Uterus (tissue), 4 donors: Measurements from ENCODE around the gene ZNF609. TPM values are rescaled to one million over a fixed set of nuclear protein-coding genes. Genes with fewer than 3 reads are reported as not detected.
A peak's percentile ranks its signal among the peaks of the same experiment; 100 is the strongest.

ENCODE experiments used
- DNase-seq, 2 donors: peaks; one replicate each; pipeline ENCODE4 v3.0.0-alpha.2; 2019 to 2020
- H3K27ac ChIP-seq, 2 donors: fragments of 200-600 bp; sonication (generic); 1 replicate in 1 of 2; 2 replicates in 1 of 2; pipeline ENCODE4 v1.5.1; 2016 to 2018
- H3K27me3 ChIP-seq, 2 donors: fragments of 200-600 bp; sonication (generic); one replicate each; pipeline ENCODE4 v1.5.1; 2018 to 2019; ENCODE audit warnings: control low read depth in 1 of 2
- H3K36me3 ChIP-seq, 2 donors: fragments of 200-600 bp; sonication (generic); one replicate each; pipeline ENCODE4 v1.5.1; 2019; ENCODE audit warnings: control low read depth in 1 of 2
- H3K4me1 ChIP-seq, 2 donors: fragments of 200-600 bp; sonication (generic); one replicate each; pipeline ENCODE4 v1.5.1; 2018 to 2019; ENCODE audit warnings: control low read depth in 1 of 2
- H3K4me3 ChIP-seq, 2 donors: fragments of 200-600 bp; sonication (generic); 1 replicate in 1 of 2; 2 replicates in 1 of 2; pipeline ENCODE4 v1.5.1; 2018 to 2019; ENCODE audit warnings: mild to moderate bottlenecking in 1 of 2
- H3K9me3 ChIP-seq, 2 donors: fragments of 200-600 bp; sonication (generic); one replicate each; pipeline ENCODE4 v1.5.1; 2019; ENCODE audit warnings: control low read depth in 1 of 2
- CTCF ChIP-seq, 4 experiments: fragments of 200-600 bp in 2 of 4; fragments of 450-650 bp in 2 of 4; sonication (generic) in 2 of 4; IDR thresholded peaks; one replicate each; pipeline ENCODE4 v1.5.1; 2016 to 2019; ENCODE audit warnings: antibody characterized with exemption in 4 of 4, mild to moderate bottlenecking in 2 of 4, moderate library complexity in 1 of 4
- POLR2A ChIP-seq, 2 donors: fragments of 450-650 bp; IDR thresholded peaks; one replicate each; pipeline ENCODE4 v1.6.1; 2016; ENCODE audit warnings: antibody characterized with exemption in 2 of 2, mild to moderate bottlenecking in 1 of 2, moderate library complexity in 1 of 2
- intact Hi-C: fragments of 100-400 bp; cut with DNase I; formaldehyde crosslinking; loops from one replicate; pipeline ENCODE4 v1.15.1; 2023; ENCODE audit warnings: low total_unique reads
- total RNA-seq, 4 donors: library from RNA; depleted of rRNA in 3 of 4; stranded (reverse); fragments of >200 nt in 3 of 4; gene quantifications; one replicate each; pipeline versions ENCODE4 v1.1.0 to v1.2.4, GENCODE V29; 2014 to 2023
- donor health status: DM: yes; HTN: yes; CAD: no.

The ZNF609 gene
- total RNA-seq, 4 donors from 2014 or later, result 12.4 to 59.6 (median 26.1) TPM

GRCh38 chr15:64426845-64427465 is 33.4 kb upstream of the ZNF609 start:
- Histone ChIP-seq H3K36me3 (peaks cover 0 to 2% of the 10 kb centered on the region in 2 donors), H3K4me3 (no peak overlapping the region), H3K4me1 (peaks cover 0 to 5% of the 10 kb centered on the region in 2 donors), H3K9me3 (no peaks in the 10 kb centered on the region), H3K27ac (peak overlapping the region; percentile 29 to 49), H3K27me3 (no peaks in the 10 kb centered on the region)
- no peak for DNase-seq
- intact Hi-C loops, result loop anchor here (5.0 kb wide), 1 partner anchor 255 kb away; no protein-coding TSS in a partner anchor
- TF ChIP-seq POLR2A (IDR thresholded peaks at IDR 0.05) (no peak), CTCF (IDR thresholded peaks at IDR 0.05) (peak; percentile 38 to 55 (median 46))

GRCh38 chr15:64429448-64429847 is 30.9 kb upstream of the ZNF609 start:
- Histone ChIP-seq H3K4me1 (peaks cover 0 to 5% of the 10 kb centered on the region in 2 donors), H3K27me3 (no peaks in the 10 kb centered on the region), H3K36me3 (no peaks in the 10 kb centered on the region), H3K27ac (peak overlapping the region; percentile 71 to 77), H3K9me3 (no peaks in the 10 kb centered on the region), H3K4me3 (no peak overlapping the region)
- no peak for TF ChIP-seq POLR2A (IDR thresholded peaks at IDR 0.05)
- TF ChIP-seq CTCF (IDR thresholded peaks at IDR 0.05), result no peak
- DNase-seq, result no peak
- intact Hi-C loops, result loop anchor here (5.0 kb wide), 1 partner anchor 253 kb away; no protein-coding TSS in a partner anchor

GRCh38 chr15:64430000-64430735 is 30.2 kb upstream of the ZNF609 start:
- Histone ChIP-seq H3K4me1 (peaks cover 0 to 5% of the 10 kb centered on the region in 2 donors), H3K27me3 (no peaks in the 10 kb centered on the region), H3K9me3 (no peaks in the 10 kb centered on the region), H3K27ac (peak overlapping the region; percentile 71 to 77), H3K4me3 (no peak overlapping the region), H3K36me3 (no peaks in the 10 kb centered on the region)
- DNase-seq, result peak; percentile 68 to 71
- no peak for TF ChIP-seq POLR2A (IDR thresholded peaks at IDR 0.05)
- no peak for TF ChIP-seq CTCF (IDR thresholded peaks at IDR 0.05)
- intact Hi-C loops, result loop anchor here (5.0 kb wide), 1 partner anchor 252 kb away; no protein-coding TSS in a partner anchor

GRCh38 chr15:64437982-64438381 is 22.4 kb upstream of the ZNF609 start:
- intact Hi-C loops, result no loop called here
- Histone ChIP-seq H3K36me3 (no peaks in the 10 kb centered on the region), H3K27me3 (no peaks in the 10 kb centered on the region), H3K9me3 (no peaks in the 10 kb centered on the region), H3K4me3 (no peak overlapping the region), H3K27ac (no peak overlapping the region), H3K4me1 (no peaks in the 10 kb centered on the region)
- no peak for DNase-seq
- TF ChIP-seq POLR2A (IDR thresholded peaks at IDR 0.05) (no peak), CTCF (IDR thresholded peaks at IDR 0.05) (no peak)
